Measurements from ENCODE around the gene TBCD.

Gene TBCD

DNA sequence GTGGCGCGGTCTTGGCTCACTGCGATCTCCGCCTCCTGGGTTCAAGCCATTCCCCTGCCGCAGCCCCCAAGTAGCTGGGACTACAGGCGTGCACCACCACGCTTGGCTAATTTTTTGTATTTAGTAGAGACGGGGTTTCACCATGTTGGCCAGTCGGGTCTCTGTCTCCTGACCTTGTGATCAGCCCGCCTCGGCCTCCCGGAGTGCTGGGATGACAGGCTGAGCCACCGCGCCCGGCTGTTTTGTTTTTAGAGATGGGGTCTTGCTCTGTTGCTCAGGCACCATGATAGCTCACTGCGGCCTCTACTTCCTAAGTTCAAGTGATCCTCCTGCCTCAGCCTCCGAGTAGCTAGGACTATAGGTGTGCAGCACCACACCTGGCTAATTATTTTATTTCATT is 60.7 kb downstream of the TBCD start:
- no peak for DNase-seq

GRCh38 chr17:82813299-82814051 is 61.6 kb downstream of the TBCD start:
- no peak for DNase-seq

- DNase-seq = no peak
These were observed 63.0 kb downstream of the TBCD start for GRCh38 chr17:82814834-82815233.

- no peak for DNase-seq
These were observed 63.5 kb downstream of the TBCD start for GRCh38 chr17:82815354-82815753.

DNA sequence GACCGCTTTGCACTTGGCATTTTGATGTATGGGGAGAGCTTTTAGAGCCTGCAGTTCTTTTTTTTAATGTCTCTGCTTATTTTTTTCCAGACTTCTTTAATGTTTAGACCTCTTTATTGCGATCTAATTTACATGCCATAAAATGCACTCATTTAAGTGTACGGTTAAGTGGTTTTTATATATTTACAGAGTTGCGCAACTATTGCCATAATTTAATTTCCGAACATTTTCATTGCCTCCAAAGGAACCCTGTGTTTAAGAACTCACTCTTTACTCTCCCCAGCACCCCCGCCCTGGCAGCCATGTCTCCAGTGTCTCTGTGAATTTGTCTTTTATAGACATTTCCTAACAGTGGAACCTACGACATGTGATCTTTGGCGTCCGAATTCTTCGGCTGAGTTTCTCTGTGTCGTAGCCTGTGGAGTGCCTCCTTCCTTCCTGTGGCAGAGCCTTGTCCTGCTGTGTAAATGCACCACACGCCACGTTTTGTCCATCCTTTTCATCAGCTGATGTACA is 64.0 kb downstream of the TBCD start:
- DNase-seq = no peak

- DNase-seq = peak; percentile 38
These were observed 64.5 kb downstream of the TBCD start for GRCh38 chr17:82816358-82816757.

DNA sequence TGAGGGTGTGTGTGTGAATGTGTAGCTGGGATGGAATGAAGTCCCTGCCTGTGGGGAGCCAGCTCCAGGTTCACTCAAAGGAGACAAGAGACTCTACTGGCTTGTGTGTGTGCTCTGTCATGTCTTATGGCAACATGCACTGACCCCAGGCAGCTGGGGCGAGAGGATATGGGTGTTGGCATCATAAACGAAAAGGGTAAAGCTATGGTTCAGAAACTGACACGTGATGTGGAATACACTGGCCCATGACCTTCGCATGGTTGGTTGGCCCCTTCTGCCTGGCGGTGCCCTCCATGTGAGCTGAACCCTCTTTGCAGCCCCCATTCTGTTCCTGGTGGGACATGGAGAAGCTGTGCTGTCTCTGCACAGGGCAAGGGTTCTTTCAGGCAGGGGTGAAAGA is 66.1 kb downstream of the TBCD start:
- DNase-seq = no peak

GRCh38 chr17:82820278-82821251 is 68.7 kb downstream of the TBCD start:
- DNase-seq = no peak

GRCh38 chr17:82821554-82821953 is 69.7 kb downstream of the TBCD start:
- DNase-seq = no peak

DNA sequence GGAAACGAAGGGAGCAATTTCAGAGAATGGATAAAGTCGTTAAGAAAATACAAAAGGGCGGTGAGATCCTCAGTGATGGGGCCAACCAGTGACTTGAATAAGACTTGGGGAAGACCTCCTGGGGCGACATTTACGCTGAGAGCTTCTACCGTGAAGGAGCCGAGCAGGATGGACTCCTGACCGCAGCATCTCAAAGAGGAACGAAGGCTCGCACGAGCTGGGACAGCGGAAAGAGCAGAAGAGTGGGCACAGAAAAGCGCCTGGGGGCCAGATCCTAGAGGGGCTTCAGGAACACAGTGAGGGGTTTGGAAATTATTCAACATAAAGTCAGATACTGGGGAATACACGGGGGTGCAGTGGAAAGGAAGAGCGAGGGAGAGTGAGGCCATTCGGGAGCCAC is 70.4 kb downstream of the TBCD start:
- no peak for DNase-seq

DNA sequence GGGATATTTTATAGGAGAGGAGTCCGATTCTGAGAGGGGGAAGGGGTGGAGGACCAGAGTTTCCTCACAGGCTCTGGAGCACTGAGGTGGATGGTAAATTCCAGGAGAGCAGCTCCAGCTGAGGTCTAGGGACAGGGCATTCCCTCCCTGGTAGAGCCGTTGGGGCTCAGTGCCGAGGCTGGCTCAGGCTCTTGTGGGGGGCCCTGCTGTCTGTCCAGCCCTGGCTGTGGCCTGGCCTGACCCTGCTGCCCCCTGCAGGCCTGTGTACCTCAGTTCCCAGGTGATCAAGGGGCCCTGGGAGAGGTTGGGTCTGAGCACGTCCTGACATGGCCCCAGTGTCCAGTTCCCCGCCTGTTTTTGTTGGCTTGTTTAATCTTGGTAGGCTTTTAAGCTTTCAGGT is 71.1 kb downstream of the TBCD start:
- no peak for DNase-seq

- no peak for DNase-seq
These were observed 73.8 kb downstream of the TBCD start for GRCh38 chr17:82825540-82826124.

DNA sequence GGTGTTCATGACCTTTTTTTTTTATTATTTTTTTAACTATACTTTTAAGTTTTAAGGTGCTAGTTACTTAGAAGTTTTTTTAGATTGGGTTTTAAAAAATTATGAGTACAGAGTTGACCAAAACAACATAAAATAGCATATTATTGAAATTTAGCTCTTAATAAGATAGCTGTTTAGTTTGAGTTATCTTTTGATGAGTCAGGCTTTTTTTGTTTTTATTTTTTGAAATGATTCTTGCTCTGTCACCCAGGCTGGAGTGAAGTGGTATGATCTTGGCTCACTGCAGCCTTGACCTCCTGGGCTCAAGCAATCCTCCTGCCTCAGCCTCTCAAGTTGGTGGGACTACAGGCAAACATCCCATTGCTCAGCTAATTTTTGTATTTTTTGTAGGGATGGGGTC is 74.3 kb downstream of the TBCD start:
- no peak for DNase-seq

- no peak for DNase-seq
These were observed 75.1 kb downstream of the TBCD start for GRCh38 chr17:82826956-82827355.

DNA sequence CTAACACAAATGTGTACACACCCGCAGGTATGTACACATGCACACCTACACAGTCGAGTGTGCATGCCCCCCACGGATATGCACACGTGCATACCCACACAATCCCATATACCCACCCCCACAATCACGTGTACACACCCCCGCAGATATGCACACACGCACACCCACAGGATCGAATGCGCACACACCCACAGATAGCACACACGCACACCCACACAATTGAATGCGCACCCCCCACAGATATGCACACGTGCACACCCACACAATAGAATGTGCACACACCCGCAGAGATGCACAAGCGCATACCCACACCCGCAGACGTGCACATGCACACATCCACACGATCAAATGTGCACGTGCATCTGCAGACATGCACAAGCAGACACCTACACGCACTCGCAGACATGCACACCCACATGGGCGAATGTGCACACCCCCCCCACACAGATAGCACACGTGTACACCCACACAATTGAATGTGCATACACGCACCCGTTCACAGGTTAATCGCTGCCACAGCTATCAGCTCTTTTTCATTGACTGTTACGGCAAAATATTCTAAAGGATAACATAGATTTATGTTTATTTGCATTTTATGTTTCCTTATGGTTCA is 77.1 kb downstream of the TBCD start:
- DNase-seq = no peak

DNA sequence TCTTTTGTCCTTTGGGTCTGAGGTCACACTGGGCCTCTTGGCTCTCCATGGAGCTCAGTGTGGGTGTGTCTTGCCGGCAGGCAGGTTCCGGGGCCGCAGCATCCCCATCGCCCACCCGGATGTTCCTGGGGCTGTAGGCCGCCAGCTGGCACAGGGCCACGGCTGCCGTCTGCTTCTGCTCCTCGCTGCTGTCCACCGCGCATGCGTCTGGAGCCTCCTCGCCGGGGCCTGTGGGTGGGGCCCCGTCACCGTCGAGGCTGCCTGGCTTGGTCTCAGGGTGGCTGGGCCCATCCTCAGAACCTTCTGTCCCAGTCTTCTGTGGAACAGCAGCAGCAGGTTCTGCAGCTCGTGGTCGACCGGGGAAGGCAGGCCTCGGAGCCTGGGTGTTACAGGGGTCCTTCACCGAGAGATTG is 78.4 kb downstream of the TBCD start:
- DNase-seq = no peak

GRCh38 chr17:82831041-82831817 is 79.4 kb downstream of the TBCD start:
- no peak for DNase-seq

GRCh38 chr17:82831818-82832200 is 79.9 kb downstream of the TBCD start:
- no peak for DNase-seq

DNA sequence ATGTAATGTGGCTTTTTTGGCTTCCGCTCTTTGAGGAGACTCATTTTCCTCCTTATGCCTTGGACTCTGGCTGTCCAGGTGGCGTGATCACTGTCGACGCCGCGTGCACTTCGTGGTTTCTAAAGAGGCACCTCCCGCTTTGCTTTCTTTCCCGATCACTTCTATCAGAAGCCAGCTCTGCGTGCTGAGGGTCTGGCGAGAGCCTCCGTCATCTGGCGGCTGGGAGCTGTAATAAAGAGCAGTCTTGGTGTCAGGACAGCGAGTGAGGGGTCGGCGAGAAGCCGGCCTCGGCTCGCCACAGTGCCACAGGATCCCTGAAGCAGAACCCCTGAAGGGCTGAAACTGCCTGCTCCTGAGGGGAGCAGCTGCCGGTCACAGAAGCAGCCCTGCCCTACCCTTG is 80.5 kb downstream of the TBCD start:
- no peak for DNase-seq

DNA sequence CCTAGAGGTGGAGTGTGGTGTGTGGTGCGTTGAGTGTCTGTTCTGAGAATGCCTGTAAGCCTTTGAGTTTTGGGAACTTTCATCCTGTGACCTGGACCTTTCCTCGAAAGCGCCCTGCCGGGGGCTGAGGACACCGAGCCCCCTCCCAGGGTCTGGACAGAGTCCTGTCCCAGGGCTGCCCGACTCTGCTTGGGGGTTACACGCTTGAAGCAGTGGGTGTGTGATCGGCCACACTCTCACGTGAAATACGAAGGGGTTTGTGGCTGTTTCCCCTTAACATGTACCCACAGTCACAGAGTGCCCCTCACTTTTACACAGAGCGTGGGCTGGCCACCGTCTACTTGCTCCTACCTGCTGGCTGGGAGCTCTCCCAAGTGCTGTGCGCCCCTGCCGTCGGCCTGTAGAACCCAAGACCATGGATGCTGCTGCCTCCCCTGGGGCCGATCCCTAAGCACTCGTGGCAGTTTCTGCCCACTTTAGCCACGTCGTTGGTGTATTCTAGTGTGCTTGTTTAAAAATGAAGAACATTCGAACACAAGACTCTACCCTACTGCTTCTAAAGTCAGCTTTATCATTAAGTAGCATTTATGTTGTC is 81.1 kb downstream of the TBCD start:
- no peak for DNase-seq

GRCh38 chr17:82835122-82835521 is 83.3 kb downstream of the TBCD start:
- no peak for DNase-seq
